NCI-H2081 (cell line): ENCODE results near the gene ZC2HC1B.
"Not testable (repeated sequence)": the region's sequence is repeated elsewhere in the genome, so short reads cannot be mapped to it uniquely, and the experiment has no call there.

Source experiments
- DNase-seq, 2 experiments: peaks; one replicate each; lab custom pipeline; 2025; lab: John Stamatoyannopoulos, UW

ZC2HC1B gene

GRCh38 chr6:143864234-143864633 lies at the start of gene ZC2HC1B:
Gene ZC2HC1B, plus strand, starts transcription at chr6:143864474. Its CDS starts 66 bp downstream, at chr6:143864540.
- no peak for DNase-seq

GRCh38 chr6:143817621-143818020 lies 46.7 kb upstream of the ZC2HC1B start:
- DNase-seq, result no peak

GRCh38 chr6:143821359-143821758 lies 42.9 kb upstream of the ZC2HC1B start:
- DNase-seq, result no peak

- DNase-seq, result no peak
Measured at GRCh38 chr6:143822584-143823024, 41.7 kb upstream of the ZC2HC1B start.

GRCh38 chr6:143823548-143823947 lies 40.7 kb upstream of the ZC2HC1B start:
- no peak for DNase-seq

GRCh38 chr6:143828572-143828971 lies 35.7 kb upstream of the ZC2HC1B start:
- DNase-seq, result no peak

GRCh38 chr6:143836150-143836549 lies 28.1 kb upstream of the ZC2HC1B start:
- no peak for DNase-seq

- DNase-seq, result no peak
Measured at GRCh38 chr6:143838395-143838794, 25.9 kb upstream of the ZC2HC1B start.

- no peak for DNase-seq
Measured at GRCh38 chr6:143839196-143839595, 25.1 kb upstream of the ZC2HC1B start.

GRCh38 chr6:143840595-143841265 lies 23.5 kb upstream of the ZC2HC1B start:
- DNase-seq, result no peak

GRCh38 chr6:143842461-143842901 lies 21.8 kb upstream of the ZC2HC1B start:
- no peak for DNase-seq

GRCh38 chr6:143842902-143843676 lies 21.2 kb upstream of the ZC2HC1B start, which contains the start of gene LTV1:
Gene LTV1, plus strand, starts transcription at chr6:143843338. Its CDS starts 140 bp downstream, at chr6:143843478.
- peak; percentile 87 to 92 for DNase-seq

- no peak for DNase-seq
Measured at GRCh38 chr6:143843677-143843999, 20.6 kb upstream of the ZC2HC1B start.

- DNase-seq, result no peak
Measured at GRCh38 chr6:143844006-143844405, 20.3 kb upstream of the ZC2HC1B start.

- no peak for DNase-seq
Measured at GRCh38 chr6:143845033-143845432, 19.2 kb upstream of the ZC2HC1B start.

- not testable (repeated sequence) for DNase-seq
Measured at GRCh38 chr6:143851706-143852105, 12.6 kb upstream of the ZC2HC1B start.

GRCh38 chr6:143855057-143855456 lies 9.2 kb upstream of the ZC2HC1B start:
- DNase-seq, result not testable (repeated sequence)

- DNase-seq, result not testable (repeated sequence)
Measured at GRCh38 chr6:143856762-143857161, 7.5 kb upstream of the ZC2HC1B start.

GRCh38 chr6:143857651-143858050 lies 6.6 kb upstream of the ZC2HC1B start:
- no peak for DNase-seq

GRCh38 chr6:143859891-143860660 lies 4.2 kb upstream of the ZC2HC1B start:
- no peak for DNase-seq

- no peak for DNase-seq
Measured at GRCh38 chr6:143863771-143864170, 503 bp upstream of the ZC2HC1B start.

GRCh38 chr6:143867236-143867635 lies 3.0 kb downstream of the ZC2HC1B start:
- DNase-seq, result no peak
